Activated CD8-positive, alpha-beta memory T cell treated with anti-CD3 and anti-CD28 coated beads, Interleukin-2, amount 50 U/mL, for 48 hours (primary cell): ENCODE measurements around the gene PCDH19.
"Not testable (repeated sequence)": the region's sequence is repeated elsewhere in the genome, so short reads cannot be mapped to it uniquely, and the experiment has no call there.

Experiments
- DNase-seq: peaks from one replicate; pipeline ENCODE4 v3.0.0-alpha.2; 2020

Gene PCDH19

DNA sequence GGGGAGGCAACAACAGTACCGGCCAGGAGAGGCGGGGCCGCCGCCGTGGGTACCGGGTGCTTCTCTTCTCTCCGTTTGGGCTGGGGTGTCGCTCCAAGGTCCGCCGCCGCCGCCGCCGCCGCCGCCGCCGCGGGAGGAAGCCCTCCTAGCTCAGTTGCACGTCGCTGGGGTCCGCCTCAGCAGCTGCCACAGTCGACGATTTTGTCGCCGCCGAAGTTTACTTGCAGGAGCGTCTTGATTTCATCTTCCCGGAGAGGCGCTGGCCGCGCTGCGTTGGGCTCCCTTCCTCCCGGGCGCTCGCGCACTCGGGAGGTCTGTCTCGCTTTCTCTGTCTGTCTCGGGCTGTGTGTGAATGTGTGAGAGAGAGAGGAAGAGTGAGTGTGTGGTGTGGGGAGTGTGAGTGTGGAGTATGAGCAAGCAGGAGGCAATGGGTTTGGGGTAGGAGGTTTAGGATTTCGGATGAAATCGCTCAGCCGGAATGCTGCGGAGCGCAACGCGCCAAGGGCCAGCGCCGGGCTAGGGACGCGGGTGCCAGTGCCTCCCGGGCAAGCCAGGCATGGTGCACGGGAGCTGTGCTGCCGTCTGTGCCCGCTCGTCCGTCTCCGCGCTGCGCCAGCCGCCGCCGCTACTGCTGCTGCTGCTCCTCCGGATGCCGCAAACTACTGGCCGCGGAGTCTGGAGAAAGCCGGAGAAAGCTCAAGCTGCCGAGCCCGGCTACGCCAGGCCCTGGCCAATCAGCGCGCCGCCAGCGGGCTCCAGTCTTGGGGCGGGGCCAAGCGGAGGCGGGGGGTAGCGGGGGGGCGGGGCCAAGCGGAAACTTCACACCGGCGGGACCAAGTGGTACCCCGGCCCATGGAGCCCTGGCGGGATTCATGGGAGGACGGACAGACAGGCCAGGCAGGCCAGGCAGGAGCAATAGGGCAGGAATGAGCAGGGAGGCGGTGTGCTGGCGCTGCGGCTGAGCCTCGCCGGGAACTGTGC, at the start of gene PCDH19:
PCDH19 (minus strand) TSS at position 664 of the 981 bp plus-strand sequence. CDS start 1,676 bp downstream, outside the sequence.
- DNase-seq, result peak; percentile 62

DNA sequence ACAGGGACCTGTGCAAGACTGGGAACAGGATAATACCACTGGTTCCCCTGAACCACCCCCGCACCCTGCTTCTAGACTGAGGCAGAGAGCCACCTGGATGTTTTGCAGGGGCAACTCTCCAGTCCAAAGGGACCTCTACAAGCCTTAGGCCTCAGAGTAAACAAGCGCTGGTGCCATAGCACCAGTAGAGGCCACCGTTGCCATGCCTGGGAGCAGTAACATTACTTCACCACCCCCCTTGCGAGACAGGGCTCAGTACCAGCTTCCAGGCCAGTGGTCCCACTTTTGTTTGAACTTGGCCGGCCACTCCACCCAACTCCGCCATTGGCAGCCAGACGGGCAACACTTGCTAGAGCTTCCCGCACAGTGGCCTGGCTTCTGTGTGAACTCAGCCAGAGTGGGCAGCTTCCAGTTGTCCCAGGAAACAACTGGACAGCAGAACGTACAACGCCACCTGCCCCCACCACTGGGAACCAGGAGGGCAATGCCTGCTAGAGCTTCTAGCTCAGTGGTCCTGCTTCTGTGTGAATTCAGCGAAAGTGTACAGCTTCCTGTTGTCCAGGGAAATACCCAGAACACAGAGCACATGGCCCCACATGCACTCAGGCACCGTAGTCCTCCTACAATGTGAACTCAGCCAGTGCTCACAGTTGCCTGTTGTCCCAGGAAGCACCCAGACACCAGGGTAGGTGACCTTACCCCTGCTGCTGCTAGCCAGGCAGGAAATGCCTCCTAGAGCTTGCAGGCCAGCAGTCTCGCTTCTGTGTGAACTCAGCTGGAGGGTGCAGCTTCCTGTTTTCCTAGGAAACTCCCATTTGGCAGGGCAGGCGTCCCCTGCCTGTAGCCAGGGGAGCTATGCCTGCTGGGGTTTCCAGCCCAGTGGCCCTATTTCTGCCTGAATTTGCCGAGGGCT, 39.9 kb upstream of the PCDH19 start:
- DNase-seq, result no peak

GRCh38 chrX:100447655-100448397, 37.8 kb upstream of the PCDH19 start:
- no peak for DNase-seq

DNA sequence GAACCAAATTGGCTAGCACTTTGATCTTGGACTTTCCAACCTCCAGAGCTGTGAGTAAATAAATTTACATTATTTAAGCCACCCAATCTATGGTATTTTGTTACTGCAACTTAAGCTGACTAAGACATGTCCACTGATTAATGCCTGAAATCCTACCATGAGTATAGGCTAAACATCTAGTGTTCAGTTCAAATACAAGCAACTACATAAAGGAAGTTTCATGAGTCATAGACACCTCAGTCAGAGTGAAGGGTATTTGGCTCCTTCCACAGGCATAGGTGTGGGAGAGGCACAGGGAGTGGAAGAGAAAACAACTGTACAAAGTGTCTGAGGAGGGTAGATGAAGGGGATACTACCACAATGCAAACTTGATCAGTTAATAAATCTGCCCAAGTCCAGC, 35.5 kb upstream of the PCDH19 start:
- no peak for DNase-seq

DNA sequence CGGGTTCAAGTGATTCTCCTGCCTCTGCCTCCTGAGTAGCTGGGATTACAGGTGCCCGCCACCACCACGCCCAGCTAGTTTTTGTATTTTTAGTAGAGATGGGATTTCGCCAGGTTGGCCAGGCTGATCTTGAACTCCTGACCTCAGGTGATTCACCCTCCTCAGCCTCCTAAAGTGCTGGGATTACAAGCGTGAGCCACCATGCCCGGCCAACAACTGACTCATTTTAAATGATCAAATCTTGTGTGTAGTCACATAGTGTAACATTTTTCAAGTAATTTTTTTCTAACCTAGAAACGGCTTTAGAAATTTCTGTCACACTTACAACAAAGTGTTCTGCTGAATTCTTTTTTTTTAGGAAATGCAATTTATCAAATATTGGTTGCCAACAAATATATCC, 31.2 kb upstream of the PCDH19 start:
- not testable (repeated sequence) for DNase-seq

DNA sequence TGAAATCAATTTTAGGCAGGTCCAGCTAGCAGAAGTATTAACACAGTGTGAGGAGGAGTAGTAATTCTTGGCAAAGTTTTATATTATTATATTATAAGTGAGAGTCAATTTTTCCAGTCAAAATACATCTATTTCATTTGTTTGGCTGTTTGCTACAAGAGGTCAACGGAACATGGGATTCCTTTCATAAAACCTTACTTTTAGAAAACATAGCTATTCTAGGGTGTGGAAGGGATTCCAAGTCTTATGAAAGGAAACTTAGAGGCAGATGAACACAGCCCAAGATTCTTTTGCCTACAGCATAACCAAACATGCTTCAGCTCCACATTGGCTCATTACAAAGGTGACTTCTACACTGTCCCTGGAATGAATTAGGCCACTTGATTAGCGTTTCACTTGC, 29.9 kb upstream of the PCDH19 start:
- DNase-seq, result no peak

DNA sequence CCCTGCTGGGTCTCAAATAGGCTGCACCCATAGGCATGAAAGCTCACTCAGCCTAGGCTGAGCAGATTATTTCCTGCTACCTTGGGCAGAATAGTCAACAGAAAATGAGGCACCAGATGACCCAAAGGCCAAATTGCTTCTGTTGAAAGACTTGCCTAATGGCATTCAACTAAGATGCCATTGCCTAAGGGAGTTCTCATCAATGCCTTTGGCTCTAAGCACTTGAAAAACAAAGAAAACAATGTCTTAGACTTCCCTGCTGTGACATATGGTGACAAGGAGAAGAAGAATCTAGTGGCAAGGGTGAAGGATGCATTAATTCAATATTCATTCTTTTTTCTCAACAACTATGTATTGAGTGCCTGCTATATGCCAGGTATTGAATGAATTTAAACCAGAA, 25.7 kb upstream of the PCDH19 start:
- DNase-seq, result no peak

GRCh38 chrX:100424012-100424411, 13.9 kb upstream of the PCDH19 start:
- no peak for DNase-seq

GRCh38 chrX:100418556-100418955, 8.5 kb upstream of the PCDH19 start:
- DNase-seq, result no peak

DNA sequence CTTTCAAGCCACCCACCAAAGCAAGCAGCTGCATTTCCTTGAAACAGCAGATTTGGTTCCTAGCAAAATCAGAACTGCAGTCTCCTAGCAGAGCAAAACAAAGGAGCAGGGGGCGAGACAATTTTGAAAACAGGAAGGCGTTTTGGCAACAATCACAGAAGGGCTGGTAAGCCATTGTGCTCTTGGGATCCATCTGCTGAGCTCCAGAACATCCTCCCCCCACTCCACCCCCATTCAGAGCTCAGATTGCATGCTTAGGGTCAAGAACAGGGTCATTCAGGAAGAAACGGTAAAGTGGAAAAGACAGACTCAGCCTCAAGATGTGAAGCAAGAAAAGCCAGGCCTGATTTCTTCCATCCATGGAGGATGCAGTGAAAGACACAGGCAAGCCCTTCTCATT, 7.6 kb upstream of the PCDH19 start:
- no peak for DNase-seq

DNA sequence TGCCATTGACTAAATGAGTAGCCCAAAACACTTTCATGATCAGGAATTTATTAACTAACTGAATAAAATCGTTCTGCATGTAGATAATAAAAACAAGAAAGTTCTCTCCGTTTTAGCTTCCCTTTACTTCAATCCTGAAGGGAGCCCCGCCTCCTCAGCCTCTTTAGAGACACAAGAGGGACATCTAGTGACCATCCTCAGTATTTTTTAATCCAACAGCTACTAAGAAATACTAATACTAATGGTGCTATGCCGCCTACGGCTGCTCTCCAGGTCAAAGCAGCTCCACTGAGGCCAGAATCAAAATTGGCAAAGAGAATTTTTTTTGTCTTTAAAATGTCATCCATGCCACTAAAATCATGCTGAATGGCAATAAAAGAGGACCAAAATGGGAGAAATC, 3.2 kb upstream of the PCDH19 start:
- DNase-seq, result no peak

GRCh38 chrX:100411802-100412715, 2.0 kb upstream of the PCDH19 start:
- no peak for DNase-seq

GRCh38 chrX:100410901-100411801, 1.1 kb upstream of the PCDH19 start:
- DNase-seq, result peak; percentile 47

DNA sequence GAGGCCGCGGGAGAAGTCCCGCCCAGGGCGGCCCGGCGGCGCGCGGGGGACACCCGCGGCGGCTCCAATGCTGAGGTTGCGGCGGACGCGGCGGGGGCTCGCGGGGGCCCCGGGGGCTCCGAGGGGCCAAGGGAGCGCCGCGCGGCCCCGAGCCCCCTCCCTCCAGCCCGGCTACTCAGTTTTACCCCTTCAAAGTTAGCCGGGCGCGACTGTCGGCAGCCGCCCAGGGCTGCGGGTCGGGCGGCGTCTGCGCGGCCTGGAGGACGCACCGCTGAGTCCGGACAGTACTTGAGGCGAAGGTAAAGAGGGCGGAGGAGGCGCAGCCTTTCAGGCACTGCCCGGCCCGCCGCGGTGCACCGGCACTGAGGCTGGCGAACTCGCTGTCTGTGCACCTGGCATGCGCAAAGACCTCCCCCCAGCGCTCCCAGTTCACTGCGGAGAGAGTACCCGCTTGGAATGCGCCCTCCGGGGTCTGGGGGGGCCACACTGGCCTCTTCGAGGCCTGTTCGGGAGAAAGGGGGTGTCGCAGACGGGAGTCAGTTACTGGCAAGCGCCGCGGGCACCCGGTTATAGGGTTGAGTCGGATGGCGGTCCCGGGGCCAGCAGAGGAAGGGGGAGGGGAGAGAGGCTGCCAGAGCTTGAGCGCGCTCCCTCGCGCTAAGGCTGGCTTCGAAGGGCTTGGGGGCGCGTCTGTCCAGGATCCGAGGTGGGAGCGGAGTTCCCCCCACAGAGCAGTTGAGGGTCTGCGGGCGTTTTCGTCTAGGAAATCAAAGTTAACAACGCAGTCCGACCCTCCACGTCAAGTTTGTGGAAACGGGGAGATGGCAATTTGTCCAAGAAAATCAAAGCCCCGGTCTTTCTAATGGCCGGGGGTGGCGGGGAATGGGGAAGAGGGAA, 1.1 kb downstream of the PCDH19 start:
- DNase-seq, result no peak

DNA sequence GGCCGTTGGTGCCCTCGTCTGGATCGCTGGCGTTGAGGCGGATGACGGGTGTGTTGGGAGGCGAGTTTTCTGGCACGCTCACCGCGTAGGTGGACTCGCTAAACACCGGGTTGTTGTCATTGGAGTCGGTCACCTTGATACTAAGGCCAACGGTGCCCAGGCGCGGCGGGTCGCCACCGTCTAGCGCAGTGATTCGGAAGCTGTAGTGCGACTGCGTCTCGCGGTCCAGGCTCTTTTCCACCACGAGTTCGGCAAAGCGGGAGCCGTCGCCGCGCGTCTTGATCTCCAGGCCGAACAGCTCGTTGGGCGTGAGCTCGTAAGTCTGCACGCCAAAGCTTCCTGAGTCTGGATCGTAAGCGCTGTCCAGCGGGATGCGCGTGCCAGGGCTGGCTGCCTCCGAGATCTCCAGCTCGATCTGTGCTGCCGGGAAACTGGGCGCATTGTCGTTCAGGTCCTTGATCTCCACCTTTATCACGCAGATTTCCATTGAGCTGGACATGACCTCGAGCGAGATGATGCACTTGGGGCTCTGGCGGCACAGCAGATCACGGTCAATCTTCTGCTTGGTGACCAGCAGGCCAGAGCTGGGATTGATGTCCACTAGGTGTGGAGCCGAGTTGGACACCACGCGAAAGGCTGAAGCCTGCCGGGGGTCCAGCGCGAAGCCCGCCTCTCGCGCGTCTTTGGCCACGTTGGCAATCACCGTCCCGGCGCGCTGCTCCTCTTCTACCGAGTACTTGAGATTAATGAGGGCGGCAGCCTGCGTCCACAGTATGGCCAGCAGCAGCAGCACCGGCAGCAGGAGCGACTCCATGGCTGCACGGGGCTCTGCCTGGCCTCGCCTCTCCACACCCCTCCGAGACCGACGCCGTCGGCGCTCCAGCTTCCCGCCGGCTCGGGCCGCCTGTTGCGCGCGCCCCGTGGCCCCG, 2.0 kb downstream of the PCDH19 start:
- DNase-seq, result no peak

GRCh38 chrX:100407147-100407783, 2.8 kb downstream of the PCDH19 start:
- DNase-seq, result peak; percentile 44

DNA sequence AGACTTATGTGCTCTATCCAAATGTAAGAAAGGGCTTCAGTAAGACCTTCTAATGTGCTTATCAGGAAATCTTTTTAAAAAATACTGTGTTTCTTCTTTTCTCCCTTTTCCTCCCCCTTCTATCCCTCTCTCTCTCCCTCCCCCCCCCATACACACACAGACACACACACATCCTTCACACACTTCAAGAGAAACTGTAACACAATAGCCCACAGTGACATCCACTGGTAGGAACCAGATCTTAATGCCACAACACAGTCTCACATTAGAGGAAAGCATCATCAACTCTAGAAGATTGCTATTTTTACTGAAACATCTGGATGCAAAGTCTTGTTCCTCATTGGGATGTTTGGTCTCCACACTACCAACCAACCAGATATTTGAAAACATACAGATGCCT, 4.6 kb downstream of the PCDH19 start:
- DNase-seq, result no peak

DNA sequence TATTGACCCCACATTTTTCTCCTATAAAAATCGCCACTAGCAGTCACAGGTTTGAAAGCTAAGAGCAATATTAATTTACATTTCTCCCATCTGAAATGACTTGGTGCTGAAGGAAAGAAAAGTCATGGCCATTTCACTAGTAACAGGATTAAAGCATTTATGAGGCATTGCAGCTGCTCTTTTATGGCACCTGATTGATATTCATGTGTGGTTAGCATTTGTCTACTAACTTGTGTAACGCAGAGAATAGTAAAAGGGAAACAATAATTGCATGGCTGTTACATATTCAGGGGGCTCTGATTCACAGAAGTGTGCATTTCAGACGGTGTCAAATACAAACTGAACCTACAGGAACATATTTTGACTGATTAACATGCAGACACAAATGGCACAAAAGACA, 5.2 kb downstream of the PCDH19 start:
- no peak for DNase-seq
